SK-N-MC (cell line): Measurements from ENCODE around the gene FBXO38.

Source experiments
- EZH2 ChIP-seq: fragments of 200-600 bp; sonication (generic); IDR thresholded peaks from one replicate; pipeline ENCODE4 v1.6.1; 2017; ENCODE audit warnings: antibody characterized with exemption
- POLR2AphosphoS5 ChIP-seq: IDR thresholded peaks from 2 replicates; pipeline ENCODE4 v1.6.1; 2012; ENCODE audit warnings: mild to moderate bottlenecking, low read depth, low read length, borderline replicate concordance

DNA sequence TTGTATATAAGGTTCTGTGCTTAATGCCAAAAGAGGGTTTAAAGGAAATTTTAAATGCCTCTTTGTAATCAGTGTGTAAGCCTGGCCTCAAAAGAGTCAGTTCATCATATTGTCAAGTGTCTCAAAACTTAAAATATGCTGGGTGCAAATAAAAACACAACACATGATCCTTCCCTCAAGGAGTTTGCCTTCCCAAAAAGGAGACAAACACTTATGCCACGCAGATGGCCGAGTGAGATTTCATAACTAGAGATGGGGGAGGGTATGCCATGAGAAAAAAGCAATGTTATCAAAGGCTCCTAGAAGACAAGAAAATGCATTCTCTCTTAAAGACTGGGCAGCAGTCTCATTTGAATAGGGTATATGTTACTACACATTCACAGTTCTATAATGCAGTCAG, 55.2 kb downstream of the FBXO38 start:
- no peak for TF ChIP-seq EZH2
- no peak for TF ChIP-seq POLR2AphosphoS5
